Measurements from ENCODE around the gene LIMS2. TPM values are rescaled to one million over a fixed set of nuclear protein-coding genes. Genes with fewer than 3 reads are reported as not detected.
A peak's percentile ranks its signal among the peaks of the same experiment; 100 is the strongest.

The LIMS2 gene
- total and polyA plus RNA-seq, 2 of the 8 experiments (the other 6 are each of a cell fraction or from before 2014, with no cell fraction given): 3.3 to 4.8 TPM

GRCh38 chr2:127638361-127639110 is 36.8 kb downstream of the LIMS2 start:
- Histone ChIP-seq H2AFZ (ENCODE audit: low read length) (no peak overlapping the region), H4K20me1 (replicated peaks in 1 of 2; ENCODE audit: control insufficient read depth in 1 of 2, insufficient read depth in 2 of 2, low read length in 2 of 2) (no peaks in the 10 kb centered on the region), H2BK12ac (ENCODE audit: low read depth, low read length) (peak overlapping the region; percentile 98; the same call in 1 of the 2 replicates), H3K23me2 (ENCODE audit: low read depth, low read length) (no peaks in the 10 kb centered on the region), H3K4ac (replicated peaks; ENCODE audit: insufficient read length, low read depth, low read length) (no peak overlapping the region), H3K4me3 (ENCODE audit: extremely low read depth in 1 of 4, insufficient read depth in 2 of 4, low read depth in 3 of 4, low read length in 4 of 4) (no peak overlapping the region), H3K27ac (ENCODE audit: low read depth, low read length) (no peak overlapping the region), H2AK5ac (ENCODE audit: low read depth, low read length) (peak overlapping the region; percentile 53; the same call in 1 of the 2 replicates), H2BK20ac (ENCODE audit: low read length) (peak overlapping the region; percentile 40; the same call in 1 of the 2 replicates), H3K9me3 (ENCODE audit: insufficient read depth in 2 of 2, low read depth in 1 of 2, low read length in 1 of 2) (no peaks in the 10 kb centered on the region), H4K5ac (ENCODE audit: insufficient read length, low read depth, low read length) (no peak overlapping the region), H3K56ac (replicated peaks; ENCODE audit: insufficient read length, low read depth, low read length) (no peak overlapping the region), H4K91ac (replicated peaks; ENCODE audit: insufficient read length, low read length) (peak overlapping the region; percentile 91), H3K9ac (replicated peaks in 1 of 4; ENCODE audit: extremely low read depth in 1 of 4, low read depth in 3 of 4, low read length in 3 of 4) (no peak overlapping the region), H3K4me1 (replicated peaks in 1 of 4; ENCODE audit: control insufficient read depth in 3 of 4, insufficient read depth in 4 of 4, low read length in 3 of 4) (peaks cover 0 to 19% (median 7%) of the 10 kb centered on the region in 4 experiments; a peak in 6 of 7 replicates), H3K14ac (ENCODE audit: insufficient read length) (no peak overlapping the region), H3K23ac (ENCODE audit: insufficient read length) (no peak overlapping the region), H3K4me2 (ENCODE audit: insufficient read depth in 1 of 2, low read depth in 2 of 2, low read length in 2 of 2) (peak overlapping the region; percentile 39 to 54; a peak in 1 of 4 replicates), H3K36me3 (ENCODE audit: control insufficient read depth in 2 of 4, insufficient read depth in 4 of 4, low read length in 3 of 4) (no peaks in the 10 kb centered on the region), H2BK5ac (ENCODE audit: low read depth, low read length) (peak overlapping the region; percentile 47), H3K79me1 (ENCODE audit: low read depth, low read length) (no peaks in the 10 kb centered on the region), H3K79me2 (ENCODE audit: control insufficient read depth in 1 of 2, insufficient read depth in 2 of 2, low read length in 2 of 2) (no peaks in the 10 kb centered on the region), H3K18ac (ENCODE audit: extremely low read depth, low read length) (peak overlapping the region; percentile 36; the same call in 1 of the 2 replicates), H3K27me3 (replicated peaks in 1 of 4; ENCODE audit: control insufficient read depth in 3 of 4, extremely low read depth in 1 of 4, insufficient read depth in 3 of 4, low read length in 3 of 4) (no peaks in the 10 kb centered on the region), H4K8ac (ENCODE audit: extremely low read depth, insufficient read depth, low read length) (peak overlapping the region; percentile 78; the same call in 1 of the 2 replicates), H2BK15ac (ENCODE audit: low read length) (peak overlapping the region; percentile 98; the same call in 1 of the 2 replicates), H2BK120ac (replicated peaks; ENCODE audit: low read depth, low read length) (no peak overlapping the region)
- FAIRE-seq (no peak), DNase-seq (ENCODE audit: low read depth in 1 of 2, low spot score in 2 of 2) (peak; percentile 41 to 83)
- 70% methylated on average over 22 of the region's 23 CpGs; no CpG with 5 or more reads in 1 of the 2 experiments for WGBS, 2 experiments (ENCODE audit: extremely low coverage in 1 of 2, insufficient coverage in 1 of 2, insufficient read length in 1 of 2, insufficient replicate concordance in 2 of 2, low coverage in 1 of 2, low lambda C conversion rate in 2 of 2, missing lambda C conversion rate in 1 of 2)
- peak; percentile 62 for TF ChIP-seq MAX (IDR thresholded peaks at IDR 0.05)
- TF ChIP-seq SIX5 (IDR thresholded peaks at IDR 0.05; ENCODE audit: low read depth, low read length): no peak
- peak; percentile 52 for TF ChIP-seq E2F6 (IDR thresholded peaks at IDR 0.05)
- 0 out of 2 replicates have a peak, but pooled peaks have one; percentile 23 for TF ChIP-seq CEBPB (IDR thresholded peaks at IDR 0.05; ENCODE audit: low read depth, low read length)
- TF ChIP-seq CREB1 (IDR thresholded peaks at IDR 0.05): peak; percentile 58; the same call in 1 of the 2 replicates
- no peak for TF ChIP-seq RNF2 (IDR thresholded peaks at IDR 0.05; ENCODE audit: borderline replicate concordance, low read depth, low read length, missing control alignments, poor library complexity, severe bottlenecking)
- no peak for TF ChIP-seq ATF3 (IDR thresholded peaks at IDR 0.05; ENCODE audit: insufficient read depth, low read depth, low read length)
- POLR2A ChIA-PET (ENCODE audit: partially characterized antibody): interaction anchor here (1.2 to 3.3 kb wide), 2 partner anchors 53 to 112 kb away, joined by 3 to 10 read pairs; partner anchors contain the start of gene IWS1
- CTCF ChIA-PET (ENCODE audit: partially characterized antibody): interaction anchor here (0.6 to 9.8 kb wide), 12 partner anchors 11 to 344 kb away, joined by 3 to 114 read pairs (median 3); partner anchors contain the start of gene ERCC3
